Endodermal cell (in vitro differentiated cells): Measurements from ENCODE around the gene TRMT2A. TPM values are rescaled to one million over a fixed set of nuclear protein-coding genes. Genes with fewer than 3 reads are reported as not detected.

Experiments used
- DNase-seq: peaks from one replicate; pipeline ENCODE4 v3.0.0-alpha.2; 2017
- H3K27ac ChIP-seq: 2 replicates; pipeline ENCODE4 v1.5.1; 2013; ENCODE audit warnings: mild to moderate bottlenecking, low read depth, low read length, moderate library complexity
- H3K27me3 ChIP-seq: 2 replicates; pipeline ENCODE4 v1.6.1; 2013; ENCODE audit warnings: mild to moderate bottlenecking, low read length, moderate library complexity; ENCODE audit not compliant: insufficient read depth, control insufficient read depth, poor library complexity, severe bottlenecking
- H3K36me3 ChIP-seq: 2 replicates; pipeline ENCODE4 v1.7.0; 2013; ENCODE audit warnings: mild to moderate bottlenecking, low read length, moderate library complexity; ENCODE audit not compliant: control insufficient read depth, insufficient read depth
- H3K4me1 ChIP-seq: one replicate; pipeline ENCODE4 v1.7.0; 2013; ENCODE audit warnings: low read length; ENCODE audit not compliant: control insufficient read depth, insufficient read depth
- H3K4me3 ChIP-seq: 2 replicates; pipeline ENCODE4 v1.5.1; 2013; ENCODE audit warnings: mild to moderate bottlenecking, low read length, moderate library complexity
- H3K9ac ChIP-seq: 2 replicates; pipeline ENCODE4 v1.6.1; 2013; ENCODE audit warnings: mild to moderate bottlenecking, low read length, moderate library complexity; ENCODE audit not compliant: poor library complexity, severe bottlenecking; ENCODE audit errors: extremely low read depth
- H3K9me3 ChIP-seq: 2 replicates; pipeline ENCODE4 v1.6.1; 2013; ENCODE audit warnings: mild to moderate bottlenecking, low read length, moderate library complexity; ENCODE audit not compliant: control insufficient read depth
- H3K27ac Mint-ChIP-seq: 2 replicates; pipeline ENCODE4 v1.8.0; 2020; ENCODE audit warnings: mixed read lengths
- H3K27me3 Mint-ChIP-seq: 2 replicates; pipeline ENCODE4 v1.8.0; 2021; ENCODE audit warnings: mild to moderate bottlenecking, mixed read lengths; ENCODE audit not compliant: insufficient read depth
- H3K36me3 Mint-ChIP-seq: 2 replicates; pipeline ENCODE4 v1.8.0; 2020; ENCODE audit warnings: low read depth, mixed read lengths
- H3K4me1 Mint-ChIP-seq: 2 replicates; pipeline ENCODE4 v1.8.0; 2020; ENCODE audit warnings: mixed read lengths
- H3K4me3 Mint-ChIP-seq: 2 replicates; pipeline ENCODE4 v1.8.0; 2020; ENCODE audit warnings: mild to moderate bottlenecking, moderate library complexity, mixed read lengths
- H3K9me3 Mint-ChIP-seq: 2 replicates; pipeline ENCODE4 v1.8.0; 2020; ENCODE audit warnings: mild to moderate bottlenecking, mixed read lengths
- CTCF ChIP-seq: fragments of 200-600 bp; sonication (generic); conservative IDR thresholded peaks from 2 replicates; pipeline ENCODE4 v1.5.0; 2021; ENCODE audit warnings: antibody characterized with exemption, mild to moderate bottlenecking
- WGBS, 2 experiments: methylation state at CpG; one replicate each; pipeline versions ENCODE4 v1.1.5 to v1.1.7; 2013; ENCODE audit warnings: missing lambda C conversion rate in 2 of 2, mixed read lengths in 1 of 2; ENCODE audit not compliant: insufficient coverage in 1 of 2, insufficient read length in 1 of 2; 5-methylcytosine and 5-hydroxymethylcytosine counted together
- total RNA-seq, 2 donors: library from RNA; stranded (reverse); fragmentation: NEBNext Ultra II Directional in 1 of 2; extraction: Animal tissue kit (Norgen Biotek cat#: 25700) in 1 of 2; gene quantifications; 2 replicates in 1 of 2; 3 replicates in 1 of 2; pipeline ENCODE4 v1.2.1, GENCODE V29; 2021

The TRMT2A gene
- total RNA-seq, 2 donors from 2014 or later: 45.6 to 55.2 TPM

DNA sequence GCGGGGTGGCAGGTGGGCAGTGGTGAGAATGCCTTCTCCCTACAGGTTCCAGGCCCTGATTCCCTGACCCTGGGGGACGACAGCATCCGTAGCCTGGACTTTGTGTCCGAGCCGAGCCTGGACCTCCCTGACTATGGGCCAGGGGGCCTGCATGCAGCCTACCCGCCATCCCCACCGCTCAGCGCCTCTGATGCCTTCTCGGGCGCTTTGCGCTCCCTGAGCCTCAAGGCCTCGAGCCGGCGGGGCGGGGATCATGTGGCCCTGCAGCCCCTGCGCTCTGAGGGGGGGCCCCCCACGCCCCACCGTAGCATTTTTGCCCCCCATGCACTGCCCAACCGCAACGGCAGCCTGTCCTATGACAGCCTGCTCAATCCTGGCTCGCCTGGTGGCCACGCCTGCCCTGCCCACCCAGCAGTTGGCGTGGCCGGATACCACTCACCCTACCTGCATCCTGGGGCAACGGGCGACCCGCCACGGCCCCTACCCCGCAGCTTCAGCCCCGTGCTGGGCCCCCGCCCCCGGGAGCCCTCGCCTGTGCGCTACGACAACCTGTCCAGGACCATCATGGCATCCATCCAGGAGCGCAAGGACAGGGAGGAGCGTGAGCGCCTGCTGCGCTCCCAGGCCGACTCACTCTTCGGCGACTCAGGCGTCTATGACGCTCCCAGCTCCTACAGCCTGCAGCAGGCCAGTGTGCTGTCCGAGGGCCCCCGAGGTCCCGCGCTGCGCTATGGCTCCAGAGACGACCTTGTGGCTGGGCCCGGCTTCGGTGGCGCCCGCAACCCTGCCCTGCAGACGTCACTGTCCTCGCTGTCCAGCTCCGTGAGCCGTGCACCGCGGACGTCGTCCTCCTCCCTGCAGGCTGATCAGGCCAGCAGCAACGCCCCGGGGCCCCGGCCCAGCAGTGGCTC, 25.9 kb upstream of the TRMT2A start:
- no peaks in the 10 kb centered on the region for H3K27me3 ChIP-seq
- Mint-ChIP-seq H3K4me1 (no peaks in the 10 kb centered on the region), H3K9me3 (no peaks in the 10 kb centered on the region), H3K36me3 (peaks cover 7% of the 10 kb centered on the region), H3K27me3 (no peaks in the 10 kb centered on the region), H3K27ac (no peak overlapping the region), H3K4me3 (no peak overlapping the region)
- 96 to 99% methylated on average over 38 to 65 of the region's 65 CpGs for whole genome bisulfite sequencing, 2 experiments
- no peak overlapping the region for H3K9ac ChIP-seq
- TF ChIP-seq CTCF: no peak
- H3K4me3 ChIP-seq: no peak overlapping the region
- DNase-seq: no peak
- peaks cover 7% of the 10 kb centered on the region for H3K36me3 ChIP-seq
- H3K27ac ChIP-seq: no peak overlapping the region
- no peaks in the 10 kb centered on the region for H3K9me3 ChIP-seq
- no peaks in the 10 kb centered on the region for H3K4me1 ChIP-seq

GRCh38 chr22:20141186-20142077, 24.4 kb upstream of the TRMT2A start:
- Mint-ChIP-seq H3K4me3 (no peak overlapping the region), H3K4me1 (no peaks in the 10 kb centered on the region), H3K27ac (no peak overlapping the region), H3K27me3 (no peaks in the 10 kb centered on the region), H3K9me3 (no peaks in the 10 kb centered on the region), H3K36me3 (peaks cover 7% of the 10 kb centered on the region)
- H3K4me1 ChIP-seq: no peaks in the 10 kb centered on the region
- H3K4me3 ChIP-seq: no peak overlapping the region
- no peaks in the 10 kb centered on the region for H3K9me3 ChIP-seq
- TF ChIP-seq CTCF: no peak
- no peak overlapping the region for H3K9ac ChIP-seq
- H3K27ac ChIP-seq: no peak overlapping the region
- H3K36me3 ChIP-seq: peaks cover 7% of the 10 kb centered on the region
- no peaks in the 10 kb centered on the region for H3K27me3 ChIP-seq
- DNase-seq: no peak
- WGBS, 2 experiments: 95 to 97% methylated on average over 7 to 22 of the region's 22 CpGs

DNA sequence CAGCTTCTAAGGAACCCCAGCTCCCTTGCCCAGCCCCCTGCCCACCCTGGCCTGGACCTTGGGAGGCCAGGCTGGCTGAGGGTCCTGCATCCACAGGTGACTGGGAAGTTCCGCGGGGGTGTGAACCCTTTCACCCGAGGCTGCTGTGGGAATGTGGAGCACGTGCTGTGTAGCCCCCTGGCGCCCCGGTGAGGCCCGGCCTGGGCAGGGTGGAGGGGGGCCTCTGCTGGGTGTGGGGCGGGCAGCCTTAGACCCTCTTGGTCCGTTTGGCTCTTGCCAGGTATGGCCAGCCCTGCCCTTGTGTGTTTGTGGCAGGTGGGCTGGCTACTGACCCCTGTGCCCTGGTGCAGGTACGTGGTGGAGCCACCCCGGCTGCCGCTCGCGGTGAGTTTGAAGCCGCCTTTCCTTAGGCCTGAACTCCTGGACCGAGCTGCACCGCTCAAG, 23.5 kb upstream of the TRMT2A start:
- no peaks in the 10 kb centered on the region for H3K27me3 ChIP-seq
- Mint-ChIP-seq H3K4me1 (no peaks in the 10 kb centered on the region), H3K27me3 (no peaks in the 10 kb centered on the region), H3K27ac (no peak overlapping the region), H3K36me3 (peaks cover 7% of the 10 kb centered on the region), H3K9me3 (no peaks in the 10 kb centered on the region), H3K4me3 (no peak overlapping the region)
- no peaks in the 10 kb centered on the region for H3K9me3 ChIP-seq
- peaks cover 7% of the 10 kb centered on the region for H3K36me3 ChIP-seq
- DNase-seq: no peak
- TF ChIP-seq CTCF: no peak
- no peak overlapping the region for H3K4me3 ChIP-seq
- H3K27ac ChIP-seq: no peak overlapping the region
- H3K4me1 ChIP-seq: no peaks in the 10 kb centered on the region
- H3K9ac ChIP-seq: no peak overlapping the region
- WGBS, 2 experiments: 94 to 95% methylated on average over 11 to 17 of the region's 17 CpGs
